Effector memory CD4-positive, alpha-beta T cell (primary cell): Measurements from ENCODE around the gene MAX.

Experiments
- DNase-seq, 3 donors: peaks; one replicate each; pipeline ENCODE4 v3.0.0-alpha.2; 2020
- H3K27ac ChIP-seq: 2 replicates; pipeline ENCODE4 v1.7.0; 2013; ENCODE audit warnings: mild to moderate bottlenecking, low read length, moderate library complexity; ENCODE audit not compliant: insufficient read depth, poor library complexity, severe bottlenecking
- H3K27me3 ChIP-seq: replicated peaks from 2 replicates; pipeline ENCODE4 v1.7.0; 2013; ENCODE audit warnings: mild to moderate bottlenecking, low read length; ENCODE audit not compliant: insufficient read depth, control insufficient read depth, poor library complexity, severe bottlenecking
- H3K36me3 ChIP-seq: 2 replicates; pipeline ENCODE4 v1.7.0; 2013; ENCODE audit warnings: mild to moderate bottlenecking, low read length, moderate library complexity; ENCODE audit not compliant: control insufficient read depth, insufficient read depth
- H3K4me1 ChIP-seq: 2 replicates; pipeline ENCODE4 v1.7.0; 2013; ENCODE audit warnings: low read length, mild to moderate bottlenecking; ENCODE audit not compliant: control insufficient read depth, insufficient read depth, poor library complexity, severe bottlenecking
- H3K4me3 ChIP-seq: 2 replicates; pipeline ENCODE4 v1.7.0; 2013; ENCODE audit warnings: low read length, low read depth, mild to moderate bottlenecking; ENCODE audit not compliant: insufficient read depth, poor library complexity, severe bottlenecking
- H3K9me3 ChIP-seq: 2 replicates; pipeline ENCODE4 v1.7.0; 2013; ENCODE audit warnings: mild to moderate bottlenecking, low read length, moderate library complexity; ENCODE audit not compliant: control insufficient read depth

MAX gene

GRCh38 chr14:65134651-65135579 is 32.6 kb upstream of the MAX start:
- H3K4me1 ChIP-seq = no peaks in the 10 kb centered on the region
- H3K27ac ChIP-seq = no peak overlapping the region
- H3K9me3 ChIP-seq = no peaks in the 10 kb centered on the region
- no peak overlapping the region for H3K4me3 ChIP-seq
- no peak for DNase-seq
- no peaks in the 10 kb centered on the region for H3K27me3 ChIP-seq
- no peaks in the 10 kb centered on the region for H3K36me3 ChIP-seq

GRCh38 chr14:65132855-65133254 is 30.5 kb upstream of the MAX start:
- no peaks in the 10 kb centered on the region for H3K36me3 ChIP-seq
- no peak overlapping the region for H3K27ac ChIP-seq
- no peak overlapping the region for H3K4me3 ChIP-seq
- H3K27me3 ChIP-seq = no peaks in the 10 kb centered on the region
- no peak for DNase-seq
- no peaks in the 10 kb centered on the region for H3K4me1 ChIP-seq
- H3K9me3 ChIP-seq = no peaks in the 10 kb centered on the region

- no peaks in the 10 kb centered on the region for H3K9me3 ChIP-seq
- no peaks in the 10 kb centered on the region for H3K27me3 ChIP-seq
- H3K4me1 ChIP-seq = no peaks in the 10 kb centered on the region
- DNase-seq = no peak
- no peak overlapping the region for H3K4me3 ChIP-seq
- no peak overlapping the region for H3K27ac ChIP-seq
- no peaks in the 10 kb centered on the region for H3K36me3 ChIP-seq
Measured at GRCh38 chr14:65131301-65131701, 29.0 kb upstream of the MAX start.

- no peak for DNase-seq
- H3K27ac ChIP-seq = no peak overlapping the region
- no peak overlapping the region for H3K4me3 ChIP-seq
- H3K27me3 ChIP-seq = no peaks in the 10 kb centered on the region
- no peaks in the 10 kb centered on the region for H3K36me3 ChIP-seq
- H3K4me1 ChIP-seq = no peaks in the 10 kb centered on the region
- no peaks in the 10 kb centered on the region for H3K9me3 ChIP-seq
Measured at GRCh38 chr14:65128096-65128495, 25.8 kb upstream of the MAX start.

- H3K27me3 ChIP-seq = no peaks in the 10 kb centered on the region
- no peak overlapping the region for H3K27ac ChIP-seq
- H3K4me3 ChIP-seq = no peak overlapping the region
- no peaks in the 10 kb centered on the region for H3K9me3 ChIP-seq
- DNase-seq = no peak
- H3K4me1 ChIP-seq = no peaks in the 10 kb centered on the region
- no peaks in the 10 kb centered on the region for H3K36me3 ChIP-seq
Measured at GRCh38 chr14:65117769-65118745, 15.7 kb upstream of the MAX start.

- no peaks in the 10 kb centered on the region for H3K4me1 ChIP-seq
- H3K27me3 ChIP-seq = no peaks in the 10 kb centered on the region
- H3K36me3 ChIP-seq = no peaks in the 10 kb centered on the region
- no peaks in the 10 kb centered on the region for H3K9me3 ChIP-seq
- no peak for DNase-seq
- H3K4me3 ChIP-seq = no peak overlapping the region
- no peak overlapping the region for H3K27ac ChIP-seq
Measured at GRCh38 chr14:65115615-65116014, 13.3 kb upstream of the MAX start.

GRCh38 chr14:65110525-65110924 is 8.2 kb upstream of the MAX start:
- Histone ChIP-seq H3K27ac (no peak overlapping the region), H3K4me1 (no peaks in the 10 kb centered on the region)

GRCh38 chr14:65109357-65109756 is 7.0 kb upstream of the MAX start:
- Histone ChIP-seq H3K27ac (no peak overlapping the region), H3K4me1 (no peaks in the 10 kb centered on the region), H3K27me3 (no peaks in the 10 kb centered on the region), H3K9me3 (no peaks in the 10 kb centered on the region), H3K4me3 (no peak overlapping the region), H3K36me3 (no peaks in the 10 kb centered on the region)
- no peak for DNase-seq

More at GRCh38 chr14:65110525-65110924, 8.2 kb upstream of the MAX start:
- H3K4me3 ChIP-seq = no peak overlapping the region
- no peaks in the 10 kb centered on the region for H3K36me3 ChIP-seq
- no peaks in the 10 kb centered on the region for H3K9me3 ChIP-seq
- DNase-seq = no peak
- H3K27me3 ChIP-seq = no peaks in the 10 kb centered on the region

GRCh38 chr14:65107200-65107599 is 4.9 kb upstream of the MAX start:
- no peaks in the 10 kb centered on the region for H3K9me3 ChIP-seq
- DNase-seq = no peak
- H3K4me3 ChIP-seq = no peak overlapping the region
- no peaks in the 10 kb centered on the region for H3K36me3 ChIP-seq
- H3K4me1 ChIP-seq = peaks cover 3% of the 10 kb centered on the region
- H3K27ac ChIP-seq = no peak overlapping the region
- H3K27me3 ChIP-seq = no peaks in the 10 kb centered on the region

- Histone ChIP-seq H3K27me3 (no peaks in the 10 kb centered on the region), H3K4me1 (peaks cover 3% of the 10 kb centered on the region)
- DNase-seq = no peak
Measured at GRCh38 chr14:65106736-65107135, 4.4 kb upstream of the MAX start.

More at GRCh38 chr14:65106736-65107135, 4.4 kb upstream of the MAX start:
- Histone ChIP-seq H3K36me3 (no peaks in the 10 kb centered on the region), H3K9me3 (no peaks in the 10 kb centered on the region), H3K27ac (no peak overlapping the region), H3K4me3 (no peak overlapping the region)
